ENCODE results near the gene RAG1. TPM values are rescaled to one million over a fixed set of nuclear protein-coding genes. Genes with fewer than 3 reads are reported as not detected.

RAG1 gene
- total and polyA plus RNA-seq, 10 donors: 0.39 to 12.6 (median 4.8) TPM

DNA sequence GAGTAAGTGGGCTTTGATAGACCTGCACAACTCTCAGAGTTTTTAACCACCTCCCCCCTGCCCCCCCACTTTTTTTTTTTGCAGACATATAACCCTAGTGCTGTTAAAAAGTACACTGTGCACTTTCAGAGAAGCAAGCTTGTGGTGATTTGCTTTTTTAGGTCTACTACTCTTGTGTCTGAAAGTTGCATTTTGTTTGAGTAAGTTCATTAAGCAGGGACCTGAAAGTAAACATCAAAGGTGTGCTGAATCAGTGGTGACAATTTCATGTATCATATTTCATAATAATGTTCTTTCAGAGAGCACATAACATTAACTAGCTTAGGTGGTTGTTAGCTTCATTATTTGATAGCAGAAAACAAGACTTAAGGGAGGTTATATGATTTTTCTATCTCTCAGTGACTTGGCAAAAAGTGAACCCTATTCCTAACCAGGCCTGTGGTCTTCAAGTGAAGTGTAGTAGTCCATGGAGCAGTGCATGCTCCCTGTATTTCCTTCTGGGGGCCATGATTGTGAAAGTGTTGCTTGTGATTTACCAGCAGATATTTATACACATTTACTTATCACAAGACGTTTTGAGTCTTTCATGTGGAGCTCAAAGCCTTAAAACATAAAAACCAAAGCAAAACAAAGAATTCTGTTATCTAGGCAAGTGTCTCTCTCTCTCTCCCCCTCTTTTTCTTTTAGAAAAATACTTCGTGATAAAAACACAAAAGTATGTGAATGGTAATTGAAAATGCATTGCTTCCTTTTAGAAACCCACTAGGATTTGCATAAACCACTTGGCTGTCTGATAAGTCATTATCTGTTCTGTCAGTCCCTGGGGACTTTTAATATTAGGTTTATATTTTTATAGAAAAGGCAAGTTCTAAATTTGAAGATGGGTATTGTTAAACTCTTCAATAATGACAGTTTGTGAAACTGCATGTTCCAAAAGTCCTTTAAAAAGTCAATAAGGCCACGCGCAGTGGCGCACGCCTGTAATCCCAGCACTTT is 37.7 kb downstream of the RAG1 start:
- H3K36me3 ChIP-seq: no peaks in the 10 kb centered on the region
- TF ChIP-seq POLR2A (IDR thresholded peaks at IDR 0.05) (no peak), POLR2AphosphoS5 (IDR thresholded peaks at IDR 0.05) (no peak)
- TF ChIP-seq, protein P1, sequence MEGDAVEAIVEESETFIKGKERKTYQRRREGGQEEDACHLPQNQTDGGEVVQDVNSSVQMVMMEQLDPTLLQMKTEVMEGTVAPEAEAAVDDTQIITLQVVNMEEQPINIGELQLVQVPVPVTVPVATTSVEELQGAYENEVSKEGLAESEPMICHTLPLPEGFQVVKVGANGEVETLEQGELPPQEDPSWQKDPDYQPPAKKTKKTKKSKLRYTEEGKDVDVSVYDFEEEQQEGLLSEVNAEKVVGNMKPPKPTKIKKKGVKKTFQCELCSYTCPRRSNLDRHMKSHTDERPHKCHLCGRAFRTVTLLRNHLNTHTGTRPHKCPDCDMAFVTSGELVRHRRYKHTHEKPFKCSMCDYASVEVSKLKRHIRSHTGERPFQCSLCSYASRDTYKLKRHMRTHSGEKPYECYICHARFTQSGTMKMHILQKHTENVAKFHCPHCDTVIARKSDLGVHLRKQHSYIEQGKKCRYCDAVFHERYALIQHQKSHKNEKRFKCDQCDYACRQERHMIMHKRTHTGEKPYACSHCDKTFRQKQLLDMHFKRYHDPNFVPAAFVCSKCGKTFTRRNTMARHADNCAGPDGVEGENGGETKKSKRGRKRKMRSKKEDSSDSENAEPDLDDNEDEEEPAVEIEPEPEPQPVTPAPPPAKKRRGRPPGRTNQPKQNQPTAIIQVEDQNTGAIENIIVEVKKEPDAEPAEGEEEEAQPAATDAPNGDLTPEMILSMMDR (IDR thresholded peaks at IDR 0.05 in 8 of 11, conservative IDR thresholded peaks at IDR 0.05 in 3 of 11): no peak
- no peak overlapping the region for H3K27ac ChIP-seq
- no peak for DNase-seq
- no peaks in the 10 kb centered on the region for H3K9me3 ChIP-seq
- no peaks in the 10 kb centered on the region for H3K4me1 ChIP-seq
- intact Hi-C loops (cut with DNase I; ENCODE audit: low total_unique reads): no loop called here
- no peak overlapping the region for H3K4me3 ChIP-seq
- peaks cover 0 to 8% (median 0%) of the 10 kb centered on the region in 7 donors for H3K27me3 ChIP-seq (replicated peaks in 1 of 7)
- 71 to 78% (median 74%) methylated on average over 6 of the region's 6 CpGs for WGBS, 5 donors

DNA sequence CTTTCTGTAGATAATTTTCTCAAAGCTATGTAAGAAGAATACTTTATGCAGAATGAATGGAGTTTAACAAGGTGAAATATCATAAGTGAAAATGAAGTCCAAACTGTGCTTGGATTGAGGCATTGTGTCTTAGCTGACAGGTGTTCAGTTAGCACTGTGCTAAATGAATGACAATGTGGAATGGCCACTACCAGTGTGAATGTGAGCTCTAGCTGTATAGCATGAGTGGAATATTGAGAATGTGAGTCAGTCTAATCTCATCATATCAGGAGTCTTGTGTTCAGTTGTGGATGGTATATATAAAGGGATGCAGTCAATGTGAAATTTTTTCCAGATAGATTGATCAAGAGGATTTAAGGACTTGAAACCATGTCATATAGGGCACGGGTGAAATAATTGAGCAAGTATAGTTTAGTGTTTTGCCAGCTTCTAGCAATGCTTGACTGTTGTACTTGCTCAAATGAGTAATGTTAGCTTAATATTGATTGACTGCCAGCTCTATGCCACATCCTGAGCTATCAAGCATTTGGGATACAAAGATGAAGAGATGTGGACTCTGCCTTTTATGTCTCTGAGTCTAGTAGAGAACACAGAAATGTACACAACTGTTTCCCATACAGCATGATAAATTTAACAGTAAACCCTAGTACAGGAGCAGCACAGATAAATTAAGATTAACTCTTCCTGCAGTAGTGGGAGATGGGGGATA is 40.8 kb downstream of the RAG1 start:
- Histone ChIP-seq H3K27ac (no peak overlapping the region), H3K27me3 (replicated peaks in 1 of 7) (peaks cover 0 to 8% (median 0%) of the 10 kb centered on the region in 7 donors), H3K36me3 (no peaks in the 10 kb centered on the region), H3K9me3 (no peaks in the 10 kb centered on the region), H3K4me3 (no peak overlapping the region), H3K4me1 (no peaks in the 10 kb centered on the region)
- intact Hi-C loops (cut with DNase I; ENCODE audit: low total_unique reads): no loop called here
- WGBS, 5 donors: 70 to 91% (median 80%) methylated on average over 1 of the region's 1 CpG
- no peak for DNase-seq
- TF ChIP-seq POLR2AphosphoS5 (IDR thresholded peaks at IDR 0.05): no peak
- TF ChIP-seq POLR2A (IDR thresholded peaks at IDR 0.05): no peak
- TF ChIP-seq, protein P1 (IDR thresholded peaks at IDR 0.05 in 8 of 11, conservative IDR thresholded peaks at IDR 0.05 in 3 of 11): no peak

DNA sequence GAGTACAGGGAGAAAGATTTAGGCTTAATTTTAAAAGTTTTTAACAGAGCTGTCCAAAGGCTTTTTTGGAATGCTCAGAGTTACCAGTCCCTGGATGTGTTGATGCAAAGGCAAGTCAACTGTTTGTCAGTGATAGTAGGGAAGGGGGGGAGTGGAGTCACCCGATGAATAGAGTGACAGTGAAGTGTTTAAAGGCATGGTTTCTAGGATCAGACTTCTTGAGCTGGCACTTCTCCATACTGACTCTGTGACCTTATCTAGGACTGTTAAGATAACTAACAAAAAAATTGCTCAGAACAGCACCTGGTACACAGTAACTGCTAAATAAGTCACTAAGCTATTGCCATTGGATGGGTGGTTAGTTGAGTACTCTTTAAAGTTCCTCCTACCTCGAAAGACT is 41.6 kb downstream of the RAG1 start:
- H3K4me1 ChIP-seq: no peaks in the 10 kb centered on the region
- no peak overlapping the region for H3K27ac ChIP-seq
- no peaks in the 10 kb centered on the region for H3K36me3 ChIP-seq
- intact Hi-C loops (cut with DNase I; ENCODE audit: low total_unique reads): no loop called here
- WGBS, 5 donors: 54 to 83% (median 70%) methylated on average over 2 of the region's 2 CpGs
- peaks cover 0 to 8% (median 0%) of the 10 kb centered on the region in 7 donors for H3K27me3 ChIP-seq (replicated peaks in 1 of 7)
- no peak for DNase-seq
- H3K4me3 ChIP-seq: no peak overlapping the region
- no peaks in the 10 kb centered on the region for H3K9me3 ChIP-seq
- TF ChIP-seq POLR2A (IDR thresholded peaks at IDR 0.05) (no peak), POLR2AphosphoS5 (IDR thresholded peaks at IDR 0.05) (no peak)
- TF ChIP-seq, protein P1 (IDR thresholded peaks at IDR 0.05 in 8 of 11, conservative IDR thresholded peaks at IDR 0.05 in 3 of 11): no peak

DNA sequence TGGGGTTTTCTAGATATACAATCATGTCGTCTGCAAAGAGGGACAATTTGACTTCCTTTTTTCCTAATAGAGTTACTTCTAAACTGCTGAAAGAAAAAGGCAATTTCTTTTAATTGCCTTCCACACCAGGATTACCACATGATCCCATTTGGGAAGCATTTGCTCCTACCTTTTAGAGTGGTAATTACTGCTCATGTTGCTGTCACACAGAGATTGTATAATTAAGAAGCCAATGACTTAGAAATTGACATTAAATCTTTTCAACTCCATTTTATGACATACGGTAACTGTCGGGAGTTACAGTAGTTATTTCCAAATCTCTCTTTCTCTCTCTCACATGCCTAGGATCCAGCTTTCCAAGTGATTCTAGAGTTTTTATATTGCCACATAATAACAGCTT is 48.0 kb downstream of the RAG1 start:
- Histone ChIP-seq H3K9me3 (no peaks in the 10 kb centered on the region), H3K27ac (no peak overlapping the region)
- WGBS, 5 donors: 71 to 79% (median 74%) methylated on average over 3 of the region's 3 CpGs

More for the DNA sequence above, 48.0 kb downstream of the RAG1 start:
- H3K36me3 ChIP-seq: no peaks in the 10 kb centered on the region
- DNase-seq: no peak
- no peak for TF ChIP-seq POLR2A (IDR thresholded peaks at IDR 0.05)
- no peak for TF ChIP-seq POLR2AphosphoS5 (IDR thresholded peaks at IDR 0.05)
- TF ChIP-seq, protein P1 (IDR thresholded peaks at IDR 0.05 in 8 of 11, conservative IDR thresholded peaks at IDR 0.05 in 3 of 11): no peak
- peaks cover 0 to 18% (median 9%) of the 10 kb centered on the region in 6 donors for H3K4me1 ChIP-seq
- H3K27me3 ChIP-seq (replicated peaks in 1 of 7): no peaks in the 10 kb centered on the region
- intact Hi-C loops (cut with DNase I; ENCODE audit: low total_unique reads): no loop called here
- H3K4me3 ChIP-seq: no peak overlapping the region

Measured in spleen (tissue), 11 donors.